Activated T-cell treated with anti-CD3 and anti-CD28 coated beads, Interleukin-2, amount 50 U/mL, for 72 hours (primary cell): ENCODE data around the gene CLMP. TPM values are rescaled to one million over a fixed set of nuclear protein-coding genes. Genes with fewer than 3 reads are reported as not detected.
A peak's percentile ranks its signal among the peaks of the same experiment; 100 is the strongest.

ENCODE experiments used
- ATAC-seq, 2 donors: fragments of 150-1000 bp; cut with Tn5 transposase; replicated peaks in 1 of 2; 2 replicates each; pipeline ENCODE4 v1.10.0; 2021; ENCODE audit warnings: moderate library complexity in 2 of 2, mild to moderate bottlenecking in 1 of 2
- DNase-seq, 2 donors: peaks; one replicate each; pipeline ENCODE4 v3.0.0; 2021 to 2022; ENCODE audit warnings: mixed read lengths in 1 of 2
- H3K27ac Mint-ChIP-seq: one replicate; pipeline ENCODE4 v1.8.0; 2022; ENCODE audit warnings: mild to moderate bottlenecking, moderate library complexity, mixed read lengths
- H3K27me3 Mint-ChIP-seq: one replicate; pipeline ENCODE4 v1.8.0; 2022; ENCODE audit warnings: low read depth, mixed read lengths
- H3K36me3 Mint-ChIP-seq, 2 donors: one replicate each; pipeline ENCODE4 v1.8.0; 2022; ENCODE audit warnings: mixed read lengths in 2 of 2, mild to moderate bottlenecking in 1 of 2; ENCODE audit not compliant: insufficient read depth in 2 of 2
- H3K4me1 Mint-ChIP-seq: one replicate; pipeline ENCODE4 v1.8.0; 2022; ENCODE audit warnings: low read depth, mixed read lengths
- H3K4me3 Mint-ChIP-seq, 2 donors: one replicate each; pipeline ENCODE4 v1.8.0; 2022; ENCODE audit warnings: mild to moderate bottlenecking in 2 of 2, mixed read lengths in 2 of 2, moderate library complexity in 2 of 2
- H3K9me3 Mint-ChIP-seq, 2 donors: one replicate each; pipeline ENCODE4 v1.8.0; 2022; ENCODE audit warnings: mixed read lengths in 2 of 2
- total RNA-seq, 2 donors: library from RNA; stranded (reverse); gene quantifications; one replicate each; pipeline ENCODE4 v1.2.3, GENCODE V29; 2022

The CLMP gene
- total RNA-seq, 2 donors from 2014 or later, result 0.17 to 0.19 TPM

GRCh38 chr11:123085497-123085896, 109.6 kb downstream of the CLMP start:
- H3K9me3 Mint-ChIP-seq, result no peaks in the 10 kb centered on the region
- peaks cover 6 to 9% of the 10 kb centered on the region in 2 donors for H3K36me3 Mint-ChIP-seq
- H3K4me1 Mint-ChIP-seq, result peaks cover 64% of the 10 kb centered on the region
- no peaks in the 10 kb centered on the region for H3K27me3 Mint-ChIP-seq
- H3K4me3 Mint-ChIP-seq, result no peak overlapping the region
- no peak overlapping the region for H3K27ac Mint-ChIP-seq
- no peak for DNase-seq
- no peak for ATAC-seq

- peaks cover 73% of the 10 kb centered on the region for H3K4me1 Mint-ChIP-seq
- H3K27ac Mint-ChIP-seq, result peak overlapping the region; percentile 35
- H3K27me3 Mint-ChIP-seq, result no peaks in the 10 kb centered on the region
- H3K4me3 Mint-ChIP-seq, result no peak overlapping the region
- ATAC-seq, result no peak
- no peak for DNase-seq
- H3K9me3 Mint-ChIP-seq, result no peaks in the 10 kb centered on the region
- peaks cover 6 to 9% of the 10 kb centered on the region in 2 donors for H3K36me3 Mint-ChIP-seq
Measured at GRCh38 chr11:123084454-123084853, 110.6 kb downstream of the CLMP start.

- DNase-seq (peak; percentile 75 to 78), ATAC-seq (peak; percentile 49 to 66)
- H3K4me1 Mint-ChIP-seq, result peaks cover 74% of the 10 kb centered on the region
- peaks cover 6 to 9% of the 10 kb centered on the region in 2 donors for H3K36me3 Mint-ChIP-seq
- no peaks in the 10 kb centered on the region for H3K9me3 Mint-ChIP-seq
- no peaks in the 10 kb centered on the region for H3K27me3 Mint-ChIP-seq
- H3K27ac Mint-ChIP-seq, result peak overlapping the region; percentile 95
- H3K4me3 Mint-ChIP-seq, result peak overlapping the region; percentile 72 to 90
Measured at GRCh38 chr11:123083623-123084029, 111.4 kb downstream of the CLMP start.

GRCh38 chr11:123082977-123083376, 112.1 kb downstream of the CLMP start:
- no peaks in the 10 kb centered on the region for H3K27me3 Mint-ChIP-seq
- ATAC-seq (no peak), DNase-seq (no peak)
- H3K9me3 Mint-ChIP-seq, result no peaks in the 10 kb centered on the region
- peaks cover 70% of the 10 kb centered on the region for H3K4me1 Mint-ChIP-seq
- peak overlapping the region; percentile 95 for H3K27ac Mint-ChIP-seq
- peaks cover 6 to 9% of the 10 kb centered on the region in 2 donors for H3K36me3 Mint-ChIP-seq
- peak overlapping the region; percentile 72 to 90 for H3K4me3 Mint-ChIP-seq

- ATAC-seq (peak; percentile 88 to 89), DNase-seq (no peak)
- peaks cover 47% of the 10 kb centered on the region for H3K4me1 Mint-ChIP-seq
- no peaks in the 10 kb centered on the region for H3K9me3 Mint-ChIP-seq
- H3K36me3 Mint-ChIP-seq, result peaks cover 6 to 9% of the 10 kb centered on the region in 2 donors
- peak overlapping the region; percentile 94 for H3K27ac Mint-ChIP-seq
- H3K27me3 Mint-ChIP-seq, result no peaks in the 10 kb centered on the region
- peak overlapping the region in 1 of 2 donors; percentile 28 for H3K4me3 Mint-ChIP-seq
Measured at GRCh38 chr11:123080015-123080414, 115.0 kb downstream of the CLMP start.

- Mint-ChIP-seq H3K4me1 (peaks cover 45% of the 10 kb centered on the region), H3K27me3 (no peaks in the 10 kb centered on the region), H3K27ac (no peak overlapping the region), H3K9me3 (no peaks in the 10 kb centered on the region), H3K4me3 (no peak overlapping the region), H3K36me3 (no peaks in the 10 kb centered on the region)
- ATAC-seq (no peak), DNase-seq (no peak)
Measured at GRCh38 chr11:123076484-123076883, 118.6 kb downstream of the CLMP start.

- H3K27ac Mint-ChIP-seq, result peak overlapping the region; percentile 4
- no peak for DNase-seq
- ATAC-seq, result no peak
- H3K27me3 Mint-ChIP-seq, result no peaks in the 10 kb centered on the region
- no peaks in the 10 kb centered on the region for H3K36me3 Mint-ChIP-seq
- no peak overlapping the region for H3K4me3 Mint-ChIP-seq
- H3K9me3 Mint-ChIP-seq, result no peaks in the 10 kb centered on the region
- H3K4me1 Mint-ChIP-seq, result peaks cover 57% of the 10 kb centered on the region
Measured at GRCh38 chr11:123073343-123074057, 121.5 kb downstream of the CLMP start.

- H3K27ac Mint-ChIP-seq, result peak overlapping the region; percentile 31
- no peaks in the 10 kb centered on the region for H3K27me3 Mint-ChIP-seq
- no peaks in the 10 kb centered on the region for H3K9me3 Mint-ChIP-seq
- peak overlapping the region in 1 of 2 donors; percentile 99 for H3K4me3 Mint-ChIP-seq
- no peak for DNase-seq
- H3K4me1 Mint-ChIP-seq, result peaks cover 61% of the 10 kb centered on the region
- H3K36me3 Mint-ChIP-seq, result no peaks in the 10 kb centered on the region
- no peak for ATAC-seq
Measured at GRCh38 chr11:123072762-123073161, 122.3 kb downstream of the CLMP start.

GRCh38 chr11:123072332-123072761, 122.7 kb downstream of the CLMP start:
- Mint-ChIP-seq H3K4me3 (peak overlapping the region; percentile 9 to 99), H3K27ac (peak overlapping the region; percentile 31), H3K4me1 (peaks cover 61% of the 10 kb centered on the region), H3K9me3 (no peaks in the 10 kb centered on the region), H3K36me3 (no peaks in the 10 kb centered on the region), H3K27me3 (no peaks in the 10 kb centered on the region)
- DNase-seq (no peak), ATAC-seq (no peak)

- DNase-seq (no peak), ATAC-seq (peak; percentile 87 to 92)
- no peaks in the 10 kb centered on the region for H3K27me3 Mint-ChIP-seq
- H3K27ac Mint-ChIP-seq, result peak overlapping the region; percentile 100
- peaks cover 71% of the 10 kb centered on the region for H3K4me1 Mint-ChIP-seq
- peak overlapping the region; percentile 87 to 99 for H3K4me3 Mint-ChIP-seq
- no peaks in the 10 kb centered on the region for H3K9me3 Mint-ChIP-seq
- no peaks in the 10 kb centered on the region for H3K36me3 Mint-ChIP-seq
Measured at GRCh38 chr11:123069908-123070821, 124.9 kb downstream of the CLMP start.

- Mint-ChIP-seq H3K4me3 (peak overlapping the region; percentile 59 to 74), H3K9me3 (no peaks in the 10 kb centered on the region), H3K27ac (peak overlapping the region; percentile 67), H3K4me1 (peaks cover 61% of the 10 kb centered on the region), H3K36me3 (peaks cover 16 to 21% of the 10 kb centered on the region in 2 donors), H3K27me3 (no peaks in the 10 kb centered on the region)
- no peak for DNase-seq
- no peak for ATAC-seq
Measured at GRCh38 chr11:123065621-123066020, 129.4 kb downstream of the CLMP start.

- ATAC-seq (peak in 1 of 2 donors; percentile 2), DNase-seq (peak in 1 of 2 donors; percentile 26)
- no peaks in the 10 kb centered on the region for H3K9me3 Mint-ChIP-seq
- peaks cover 63% of the 10 kb centered on the region for H3K4me1 Mint-ChIP-seq
- peak overlapping the region; percentile 100 for H3K27ac Mint-ChIP-seq
- peaks cover 31 to 35% of the 10 kb centered on the region in 2 donors for H3K36me3 Mint-ChIP-seq
- H3K27me3 Mint-ChIP-seq, result no peaks in the 10 kb centered on the region
- peak overlapping the region; percentile 99 for H3K4me3 Mint-ChIP-seq
Measured at GRCh38 chr11:123063826-123064657, 131.0 kb downstream of the CLMP start.
